ENCODE data around the gene RBMS3.
"Not testable (repeated sequence)": the region's sequence is repeated elsewhere in the genome, so short reads cannot be mapped to it uniquely, and the experiment has no call there.

The RBMS3 gene

GRCh38 chr3:29758434-29759322, 477.8 kb downstream of the RBMS3 start:
- DNase-seq = no peak

GRCh38 chr3:29759411-29760225, 478.7 kb downstream of the RBMS3 start:
- DNase-seq = no peak

- no peak for DNase-seq
Measured at GRCh38 chr3:29760226-29760685, 479.4 kb downstream of the RBMS3 start.

- DNase-seq = no peak
Measured at GRCh38 chr3:29761517-29761916, 480.6 kb downstream of the RBMS3 start.

GRCh38 chr3:29763115-29763514, 482.2 kb downstream of the RBMS3 start:
- no peak for DNase-seq

GRCh38 chr3:29764041-29764440, 483.2 kb downstream of the RBMS3 start:
- DNase-seq = no peak

- DNase-seq = no peak
Measured at GRCh38 chr3:29764603-29765254, 483.9 kb downstream of the RBMS3 start.

GRCh38 chr3:29771602-29772001, 490.7 kb downstream of the RBMS3 start:
- no peak for DNase-seq

GRCh38 chr3:29772436-29772835, 491.6 kb downstream of the RBMS3 start:
- DNase-seq = no peak

GRCh38 chr3:29773481-29773880, 492.6 kb downstream of the RBMS3 start:
- no peak for DNase-seq

- no peak for DNase-seq
Measured at GRCh38 chr3:29775340-29775739, 494.5 kb downstream of the RBMS3 start.

GRCh38 chr3:29777869-29778268, 497.0 kb downstream of the RBMS3 start:
- no peak for DNase-seq

GRCh38 chr3:29789686-29790085, 508.8 kb downstream of the RBMS3 start:
- no peak for DNase-seq

GRCh38 chr3:29796808-29797207, 515.9 kb downstream of the RBMS3 start:
- DNase-seq = no peak

GRCh38 chr3:29802057-29802456, 521.2 kb downstream of the RBMS3 start:
- DNase-seq = no peak

- DNase-seq = no peak
Measured at GRCh38 chr3:29804044-29804443, 523.2 kb downstream of the RBMS3 start.

- DNase-seq = no peak
Measured at GRCh38 chr3:29805757-29806156, 524.9 kb downstream of the RBMS3 start.

GRCh38 chr3:29808324-29808723, 527.5 kb downstream of the RBMS3 start:
- DNase-seq = not testable (repeated sequence)

- DNase-seq = no peak
Measured at GRCh38 chr3:29822071-29822470, 541.2 kb downstream of the RBMS3 start.

GRCh38 chr3:29823233-29823632, 542.4 kb downstream of the RBMS3 start:
- no peak for DNase-seq

- no peak for DNase-seq
Measured at GRCh38 chr3:29826712-29827111, 545.8 kb downstream of the RBMS3 start.

- no peak for DNase-seq
Measured at GRCh38 chr3:29827756-29828155, 546.9 kb downstream of the RBMS3 start.

GRCh38 chr3:29829340-29829739, 548.5 kb downstream of the RBMS3 start:
- no peak for DNase-seq
